MG63 (cell line): ENCODE results near the gene PRDX5. TPM values are rescaled to one million over a fixed set of nuclear protein-coding genes. Genes with fewer than 3 reads are reported as not detected.
"Not testable (repeated sequence)": the region's sequence is repeated elsewhere in the genome, so short reads cannot be mapped to it uniquely, and the experiment has no call there.

Source experiments
- DNase-seq: peaks from one replicate; pipeline ENCODE4 v3.0.0-alpha.2; 2020
- H3K27me3 ChIP-seq: fragments of 250-450 bp; sonication (Bioruptor Pico); 2 replicates; pipeline ENCODE4 v1.5.1; 2020; ENCODE audit warnings: mild to moderate bottlenecking, moderate library complexity
- H3K36me3 ChIP-seq: fragments of 250-450 bp; sonication (Bioruptor Pico); 2 replicates; pipeline ENCODE4 v1.5.1; 2020; ENCODE audit warnings: mild to moderate bottlenecking, moderate library complexity
- H3K4me3 ChIP-seq: fragments of 250-450 bp; sonication (Bioruptor Pico); 2 replicates; pipeline ENCODE4 v1.5.1; 2020; ENCODE audit warnings: mild to moderate bottlenecking, moderate library complexity
- H3K9me3 ChIP-seq: fragments of 250-450 bp; sonication (Bioruptor Pico); 2 replicates; pipeline ENCODE4 v1.5.1; 2020; ENCODE audit warnings: mild to moderate bottlenecking, moderate library complexity
- total RNA-seq: library from RNA; depleted of rRNA; stranded (reverse); fragments of >200 nt; shearing (Covaris generic); gene quantifications from 2 replicates; pipeline ENCODE4 v1.2.3, GENCODE V29; 2014; ENCODE audit warnings: low replicate concordance

The PRDX5 gene
- total RNA-seq, 1 experiment from 2014 or later, result 333 TPM

- Histone ChIP-seq H3K4me3 (peak overlapping the region; percentile 93), H3K36me3 (peaks cover 37% of the 10 kb centered on the region)
- H3K27me3 ChIP-seq, H3K9me3 ChIP-seq, DNase-seq: not testable (repeated sequence)
Observed at GRCh38 chr11:64315667-64316526, 2.0 kb upstream of the PRDX5 start.

GRCh38 chr11:64316672-64317324, 1.1 kb upstream of the PRDX5 start:
- no peak for DNase-seq
- H3K4me3 ChIP-seq, result peak overlapping the region; percentile 93
- H3K36me3 ChIP-seq, result peaks cover 37% of the 10 kb centered on the region
- no peaks in the 10 kb centered on the region for H3K9me3 ChIP-seq
- H3K27me3 ChIP-seq, result no peaks in the 10 kb centered on the region

- H3K36me3 ChIP-seq, result peaks cover 37% of the 10 kb centered on the region
- peak within 1 kb of the TSS; percentile 93 for H3K4me3 ChIP-seq
- DNase-seq, result peak; percentile 97
- H3K9me3 ChIP-seq, result no peaks in the 10 kb centered on the region
- no peaks in the 10 kb centered on the region for H3K27me3 ChIP-seq
Observed at GRCh38 chr11:64317325-64317960, 478 bp upstream of the PRDX5 start, which contains the start of gene TRMT112. Gene TRMT112 (minus strand): TSS chr11:64317559. CDS start chr11:64317526, 33 bp downstream.

GRCh38 chr11:64318766-64319761, 1.1 kb downstream of the PRDX5 start:
- H3K4me3 ChIP-seq, result peak overlapping the region; percentile 93
- DNase-seq, result no peak
- no peaks in the 10 kb centered on the region for H3K9me3 ChIP-seq
- H3K27me3 ChIP-seq, result no peaks in the 10 kb centered on the region
- peaks cover 36% of the 10 kb centered on the region for H3K36me3 ChIP-seq

- no peak for DNase-seq
Observed at GRCh38 chr11:64320556-64320955, 2.6 kb downstream of the PRDX5 start.

GRCh38 chr11:64321026-64321425, 3.1 kb downstream of the PRDX5 start:
- no peaks in the 10 kb centered on the region for H3K9me3 ChIP-seq
- no peak overlapping the region for H3K4me3 ChIP-seq
- no peaks in the 10 kb centered on the region for H3K27me3 ChIP-seq
- no peak for DNase-seq
- H3K36me3 ChIP-seq, result peaks cover 21% of the 10 kb centered on the region

More at GRCh38 chr11:64320556-64320955, 2.6 kb downstream of the PRDX5 start:
- no peak overlapping the region for H3K4me3 ChIP-seq
- no peaks in the 10 kb centered on the region for H3K9me3 ChIP-seq
- no peaks in the 10 kb centered on the region for H3K27me3 ChIP-seq
- H3K36me3 ChIP-seq, result peaks cover 22% of the 10 kb centered on the region

GRCh38 chr11:64321533-64321932, 3.6 kb downstream of the PRDX5 start:
- Histone ChIP-seq H3K36me3 (peaks cover 16% of the 10 kb centered on the region), H3K9me3 (no peaks in the 10 kb centered on the region), H3K4me3 (no peak overlapping the region), H3K27me3 (no peaks in the 10 kb centered on the region)
- no peak for DNase-seq

GRCh38 chr11:64322925-64323260, 5.0 kb downstream of the PRDX5 start:
- H3K27me3 ChIP-seq, result no peaks in the 10 kb centered on the region
- DNase-seq, result no peak
- H3K9me3 ChIP-seq, result no peaks in the 10 kb centered on the region
- H3K4me3 ChIP-seq, result no peak overlapping the region
- H3K36me3 ChIP-seq, result peaks cover 8% of the 10 kb centered on the region; the same call in 1 of the 2 replicates

- Histone ChIP-seq H3K9me3 (no peaks in the 10 kb centered on the region), H3K36me3 (peaks cover 8% of the 10 kb centered on the region; the same call in 1 of the 2 replicates), H3K4me3 (no peak overlapping the region), H3K27me3 (no peaks in the 10 kb centered on the region)
- no peak for DNase-seq
Observed at GRCh38 chr11:64323373-64323772, 5.5 kb downstream of the PRDX5 start.

GRCh38 chr11:64323984-64324383, 6.1 kb downstream of the PRDX5 start:
- not testable (repeated sequence) for DNase-seq, H3K4me3 ChIP-seq, H3K27me3 ChIP-seq, H3K9me3 ChIP-seq, H3K36me3 ChIP-seq

- H3K36me3 ChIP-seq, result peaks cover 3% of the 10 kb centered on the region; the same call in 1 of the 2 replicates
- H3K27me3 ChIP-seq, result no peaks in the 10 kb centered on the region
- no peak overlapping the region for H3K4me3 ChIP-seq
Observed at GRCh38 chr11:64324692-64325469, 7.0 kb downstream of the PRDX5 start.

GRCh38 chr11:64327375-64327774, 9.5 kb downstream of the PRDX5 start:
- Histone ChIP-seq H3K36me3 (no peaks in the 10 kb centered on the region), H3K27me3 (no peaks in the 10 kb centered on the region), H3K9me3 (no peaks in the 10 kb centered on the region), H3K4me3 (no peak overlapping the region)
- DNase-seq, result no peak

More at GRCh38 chr11:64324692-64325469, 7.0 kb downstream of the PRDX5 start:
- no peaks in the 10 kb centered on the region for H3K9me3 ChIP-seq
- no peak for DNase-seq

GRCh38 chr11:64327993-64328392, 10.1 kb downstream of the PRDX5 start:
- H3K27me3 ChIP-seq, result no peaks in the 10 kb centered on the region
- no peak for DNase-seq
- H3K36me3 ChIP-seq, result no peaks in the 10 kb centered on the region
- H3K4me3 ChIP-seq, result no peak overlapping the region
- H3K9me3 ChIP-seq, result no peaks in the 10 kb centered on the region

- no peak for DNase-seq
- Histone ChIP-seq H3K36me3 (no peaks in the 10 kb centered on the region), H3K27me3 (no peaks in the 10 kb centered on the region), H3K4me3 (no peak overlapping the region), H3K9me3 (no peaks in the 10 kb centered on the region)
Observed at GRCh38 chr11:64330888-64331287, 13.0 kb downstream of the PRDX5 start.

- H3K9me3 ChIP-seq, result no peaks in the 10 kb centered on the region
- H3K27me3 ChIP-seq, result no peaks in the 10 kb centered on the region
- no peaks in the 10 kb centered on the region for H3K36me3 ChIP-seq
- no peak overlapping the region for H3K4me3 ChIP-seq
- peak; percentile 97 for DNase-seq
Observed at GRCh38 chr11:64331569-64332371, 13.8 kb downstream of the PRDX5 start.
